IPS-18c (cell line): ENCODE results near the gene STK24.
"Not testable (repeated sequence)": the region's sequence is repeated elsewhere in the genome, so short reads cannot be mapped to it uniquely, and the experiment has no call there.

ENCODE experiments used
- H3K4me3 ChIP-seq: 2 replicates; pipeline ENCODE4 v1.7.0; 2013; ENCODE audit warnings: low read depth, mild to moderate bottlenecking, low read length, moderate library complexity; ENCODE audit not compliant: insufficient read depth
- H3K9me3 ChIP-seq: one replicate; pipeline ENCODE4 v1.6.1; 2013; ENCODE audit warnings: mild to moderate bottlenecking, low read length, moderate library complexity; ENCODE audit not compliant: control insufficient read depth, insufficient read depth

The STK24 gene

GRCh38 chr13:98434060-98434459, 142.8 kb downstream of the STK24 start:
- Histone ChIP-seq H3K4me3 (no peak overlapping the region), H3K9me3 (no peaks in the 10 kb centered on the region)

- Histone ChIP-seq H3K4me3 (no peak overlapping the region), H3K9me3 (no peaks in the 10 kb centered on the region)
Observed at GRCh38 chr13:98433654-98434053, 143.3 kb downstream of the STK24 start.

- Histone ChIP-seq H3K9me3 (no peaks in the 10 kb centered on the region), H3K4me3 (no peak overlapping the region)
Observed at GRCh38 chr13:98432638-98433037, 144.3 kb downstream of the STK24 start.

GRCh38 chr13:98429977-98430736, 146.8 kb downstream of the STK24 start:
- Histone ChIP-seq H3K4me3 (no peak overlapping the region), H3K9me3 (no peaks in the 10 kb centered on the region)

- Histone ChIP-seq H3K4me3 (no peak overlapping the region), H3K9me3 (no peaks in the 10 kb centered on the region)
Observed at GRCh38 chr13:98429531-98429930, 147.4 kb downstream of the STK24 start.

DNA sequence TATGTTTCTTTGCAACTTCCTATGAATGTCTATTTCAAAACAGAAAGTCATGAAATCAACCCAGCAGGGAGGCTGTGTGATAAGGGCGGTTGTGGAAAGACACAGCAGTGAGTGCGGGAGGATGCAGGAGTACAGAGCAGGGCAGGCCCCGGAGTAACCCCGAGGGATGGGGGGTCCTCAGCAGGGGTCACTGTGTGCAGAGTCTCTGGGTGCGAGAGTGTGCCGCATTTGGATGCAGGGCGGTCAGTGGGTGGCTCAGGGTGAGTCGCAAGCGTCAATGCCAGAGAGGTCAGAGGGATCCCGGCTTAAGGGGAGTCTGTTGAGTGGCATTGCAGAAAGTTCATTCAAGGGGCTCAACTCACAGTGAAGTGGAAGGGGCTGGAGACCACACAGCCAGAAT, 147.8 kb downstream of the STK24 start:
- Histone ChIP-seq H3K9me3 (no peaks in the 10 kb centered on the region), H3K4me3 (no peak overlapping the region)

DNA sequence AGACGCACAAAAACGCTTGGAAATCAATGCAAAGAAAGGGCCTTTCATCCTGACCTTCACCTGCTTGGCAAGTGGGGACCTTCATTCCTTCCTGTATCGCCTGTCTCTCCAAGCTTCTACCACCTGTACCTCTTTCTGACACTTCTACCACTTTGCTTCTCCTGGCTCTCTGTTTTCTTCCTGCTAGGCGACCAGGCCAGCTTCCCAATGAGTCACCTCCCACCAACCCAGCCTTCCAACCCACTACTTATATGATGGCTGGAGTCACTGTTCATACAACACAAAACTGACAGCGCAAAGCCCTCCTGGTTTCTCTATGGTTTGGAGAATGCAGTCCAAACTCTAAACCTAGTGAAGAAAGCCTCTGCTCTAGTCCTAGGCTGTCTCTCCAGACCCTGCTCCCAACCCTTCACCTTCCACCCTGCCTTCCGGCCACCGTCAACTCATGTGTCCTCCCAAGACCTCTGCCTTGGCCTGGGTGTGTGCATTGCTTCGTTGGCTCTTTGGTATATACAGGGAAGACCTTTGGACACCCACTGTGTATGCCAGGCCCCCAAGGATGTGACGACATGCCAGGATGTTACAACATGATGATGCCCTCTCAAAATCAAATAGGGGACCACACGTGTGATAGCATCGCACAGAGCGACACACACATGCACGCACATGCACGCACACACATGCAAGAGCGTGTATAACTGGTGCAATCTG, 148.5 kb downstream of the STK24 start:
- H3K9me3 ChIP-seq, result no peaks in the 10 kb centered on the region

DNA sequence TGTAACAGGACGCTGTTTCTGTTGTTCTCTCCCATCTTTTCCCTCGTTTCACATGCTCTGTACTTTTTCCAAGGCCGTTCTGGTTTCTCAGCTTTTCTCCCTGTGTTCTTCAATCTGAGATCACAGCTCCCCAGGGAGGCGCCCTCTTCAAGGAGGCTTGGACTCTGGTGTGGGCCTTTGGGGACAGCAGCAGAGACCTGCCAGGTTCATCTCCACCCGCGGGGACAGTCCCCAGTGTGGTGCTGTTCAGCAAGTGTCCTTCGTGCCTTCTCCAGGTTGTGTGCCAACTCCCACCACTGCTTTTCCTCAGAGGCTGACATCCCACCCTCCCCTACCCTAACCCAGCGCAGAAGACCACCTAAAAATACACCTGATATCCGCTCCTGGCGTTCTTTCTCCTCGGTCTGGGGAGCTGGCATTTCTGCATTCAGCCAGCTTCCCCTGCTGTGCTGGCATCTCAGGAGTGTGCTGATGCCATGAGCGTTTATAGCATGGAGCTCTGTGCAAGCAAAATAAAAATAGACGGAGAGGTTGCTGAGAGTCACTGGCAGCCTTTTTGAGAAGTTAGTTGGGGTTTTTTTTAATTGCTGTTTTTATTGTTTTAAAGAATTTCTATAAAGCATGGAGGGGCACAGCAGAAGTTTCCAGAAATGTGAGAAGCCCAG, 149.4 kb downstream of the STK24 start:
- Histone ChIP-seq H3K4me3 (no peak overlapping the region), H3K9me3 (no peaks in the 10 kb centered on the region)

More for the DNA sequence above, 148.5 kb downstream of the STK24 start:
- H3K4me3 ChIP-seq, result no peak overlapping the region

- no peaks in the 10 kb centered on the region for H3K9me3 ChIP-seq
- H3K4me3 ChIP-seq, result no peak overlapping the region
Observed at GRCh38 chr13:98423417-98423816, 153.5 kb downstream of the STK24 start.

DNA sequence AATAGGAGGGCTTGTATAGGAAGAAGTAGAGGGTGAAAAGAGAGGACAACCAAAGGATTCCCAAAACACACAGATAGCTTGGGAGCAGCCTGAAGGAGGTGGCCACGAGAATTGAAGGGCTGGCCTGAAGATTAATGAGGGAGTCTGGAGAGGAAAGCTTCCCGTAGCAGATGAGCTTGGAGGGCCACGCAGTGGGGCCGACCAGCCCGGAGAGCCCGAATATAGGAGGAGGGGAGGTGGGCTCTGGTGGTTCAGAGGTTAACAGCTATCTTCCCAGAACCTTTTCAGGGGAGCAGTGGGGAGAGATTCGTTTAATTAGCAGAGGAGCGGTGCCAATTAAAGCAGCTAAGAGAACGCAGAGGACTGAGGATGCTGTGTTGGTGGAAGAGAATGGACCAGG, 154.9 kb downstream of the STK24 start:
- H3K4me3 ChIP-seq, result no peak overlapping the region
- H3K9me3 ChIP-seq, result peaks cover 2% of the 10 kb centered on the region

- peaks cover 2% of the 10 kb centered on the region for H3K9me3 ChIP-seq
- no peak overlapping the region for H3K4me3 ChIP-seq
Observed at GRCh38 chr13:98420554-98421175, 156.2 kb downstream of the STK24 start.

- Histone ChIP-seq H3K9me3 (peaks cover 2% of the 10 kb centered on the region), H3K4me3 (no peak overlapping the region)
Observed at GRCh38 chr13:98419786-98420553, 156.9 kb downstream of the STK24 start.

DNA sequence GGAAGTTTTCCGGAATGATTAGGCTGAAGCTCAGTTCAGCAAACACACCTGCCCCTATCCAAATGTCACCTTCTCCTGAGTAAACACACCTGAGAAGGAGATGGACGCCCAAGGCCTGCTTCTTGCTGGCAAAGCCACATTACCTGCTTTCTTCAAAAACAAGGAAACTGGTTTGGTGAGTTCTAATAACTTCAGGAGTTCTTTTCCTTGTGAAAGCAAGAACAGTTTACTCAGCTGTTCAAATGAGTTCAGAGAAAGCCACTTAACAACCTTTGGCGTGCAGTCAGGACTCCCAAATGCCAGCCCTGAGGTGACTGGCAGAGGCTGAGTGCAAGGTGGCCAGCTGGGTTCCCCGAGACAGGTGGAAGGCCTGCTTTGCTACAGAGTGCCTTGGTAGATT, 160.5 kb downstream of the STK24 start:
- Histone ChIP-seq H3K4me3 (no peak overlapping the region), H3K9me3 (peaks cover 2% of the 10 kb centered on the region)

- Histone ChIP-seq H3K9me3 (peaks cover 2% of the 10 kb centered on the region), H3K4me3 (no peak overlapping the region)
Observed at GRCh38 chr13:98415326-98416070, 161.4 kb downstream of the STK24 start.

DNA sequence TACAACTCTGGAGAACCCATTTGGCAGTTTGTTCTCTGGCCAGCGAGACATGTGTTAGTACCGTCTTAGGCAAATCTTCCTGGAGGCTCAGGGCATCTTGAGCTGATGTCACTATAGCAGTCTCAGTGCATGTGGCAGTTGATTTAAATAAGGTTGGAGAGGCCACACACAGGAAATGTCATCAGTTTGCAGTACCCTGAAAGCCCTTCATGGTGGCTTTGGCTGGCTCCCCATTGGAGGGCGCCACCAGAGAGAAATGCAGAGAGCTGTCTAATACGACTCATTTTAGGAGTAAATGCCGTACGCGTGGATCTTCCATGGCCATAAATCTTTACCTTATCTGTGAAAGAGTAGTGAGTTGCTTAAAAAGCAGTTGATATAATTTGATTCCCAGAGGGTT, 163.1 kb downstream of the STK24 start:
- no peak overlapping the region for H3K4me3 ChIP-seq
- peaks cover 2% of the 10 kb centered on the region for H3K9me3 ChIP-seq

DNA sequence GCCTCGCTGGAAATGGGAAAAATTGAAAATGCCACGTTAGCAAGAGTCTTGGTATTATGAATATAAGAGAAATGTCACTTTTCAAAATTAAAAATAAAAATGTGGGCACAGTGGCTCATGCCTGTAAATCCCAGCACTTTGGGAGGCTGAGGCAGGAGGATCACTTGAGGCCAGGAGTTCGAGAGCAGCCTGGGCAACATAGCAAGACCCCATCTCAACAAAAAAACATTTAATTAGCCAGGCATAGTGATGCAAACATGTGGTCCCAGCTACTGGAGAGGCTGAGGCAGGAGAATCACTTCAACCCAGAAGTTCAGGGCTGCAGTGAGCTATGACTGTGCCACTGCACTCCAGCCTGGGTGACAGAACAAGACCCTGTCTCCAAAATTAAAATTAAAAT, 163.6 kb downstream of the STK24 start:
- not testable (repeated sequence) for H3K4me3 ChIP-seq

More for the DNA sequence above, 163.6 kb downstream of the STK24 start:
- not testable (repeated sequence) for H3K9me3 ChIP-seq
